T-helper 2 cell treated with Interferon-gamma antibody and Interleukin-4, amounts not matched to agents 5 μg/mL and 100 μg/mL, for 36 hours (primary cell): ENCODE measurements around the gene CASKIN1.

Source experiments
- DNase-seq: peaks from one replicate; pipeline ENCODE4 v3.0.0; 2021; ENCODE audit warnings: low spot score
- H3K27ac Mint-ChIP-seq: one replicate; pipeline ENCODE4 v1.8.0; 2021; ENCODE audit warnings: mild to moderate bottlenecking, mixed read lengths
- H3K27me3 Mint-ChIP-seq: one replicate; pipeline ENCODE4 v1.8.0; 2021; ENCODE audit warnings: low read depth, mixed read lengths
- H3K36me3 Mint-ChIP-seq: one replicate; pipeline ENCODE4 v1.8.0; 2021; ENCODE audit warnings: low read depth, mixed read lengths
- H3K4me1 Mint-ChIP-seq: one replicate; pipeline ENCODE4 v1.8.0; 2021; ENCODE audit warnings: low read depth, mixed read lengths
- H3K4me3 Mint-ChIP-seq: one replicate; pipeline ENCODE4 v1.8.0; 2022; ENCODE audit warnings: mild to moderate bottlenecking, moderate library complexity, mixed read lengths
- H3K9me3 Mint-ChIP-seq: one replicate; pipeline ENCODE4 v1.8.0; 2021; ENCODE audit warnings: mixed read lengths

Gene CASKIN1

GRCh38 chr16:2236337-2237101, 40.1 kb upstream of the CASKIN1 start, which contains the start of gene DNASE1L2:
Gene DNASE1L2, plus strand, starts transcription at chr16:2236444. Its CDS starts 373 bp downstream, at chr16:2236817.
- no peaks in the 10 kb centered on the region for H3K4me1 Mint-ChIP-seq
- H3K36me3 Mint-ChIP-seq, result peaks cover 12% of the 10 kb centered on the region
- H3K27ac Mint-ChIP-seq, result no peak within 1 kb of the TSS
- H3K27me3 Mint-ChIP-seq, result peaks cover 3% of the 10 kb centered on the region
- H3K9me3 Mint-ChIP-seq, result no peaks in the 10 kb centered on the region
- DNase-seq, result no peak
- no peak within 1 kb of the TSS for H3K4me3 Mint-ChIP-seq

- Mint-ChIP-seq H3K9me3 (no peaks in the 10 kb centered on the region), H3K36me3 (peaks cover 12% of the 10 kb centered on the region), H3K27ac (no peak overlapping the region), H3K4me3 (no peak overlapping the region), H3K4me1 (no peaks in the 10 kb centered on the region), H3K27me3 (peaks cover 3% of the 10 kb centered on the region)
- no peak for DNase-seq
These were observed 39.4 kb upstream of the CASKIN1 start for GRCh38 chr16:2235695-2236336.

- H3K9me3 Mint-ChIP-seq, result no peaks in the 10 kb centered on the region
- H3K4me1 Mint-ChIP-seq, result no peaks in the 10 kb centered on the region
- DNase-seq, result no peak
- peaks cover 12% of the 10 kb centered on the region for H3K36me3 Mint-ChIP-seq
- no peak overlapping the region for H3K4me3 Mint-ChIP-seq
- H3K27ac Mint-ChIP-seq, result no peak overlapping the region
- peaks cover 3% of the 10 kb centered on the region for H3K27me3 Mint-ChIP-seq
These were observed 38.8 kb upstream of the CASKIN1 start for GRCh38 chr16:2235234-2235651.

- H3K27me3 Mint-ChIP-seq, result peaks cover 3% of the 10 kb centered on the region
These were observed 38.4 kb upstream of the CASKIN1 start for GRCh38 chr16:2234813-2235170.

GRCh38 chr16:2233872-2234812, 37.7 kb upstream of the CASKIN1 start:
- no peak for DNase-seq
- Mint-ChIP-seq H3K27ac (no peak overlapping the region), H3K36me3 (peaks cover 14% of the 10 kb centered on the region), H3K9me3 (no peaks in the 10 kb centered on the region), H3K27me3 (peaks cover 3% of the 10 kb centered on the region), H3K4me1 (no peaks in the 10 kb centered on the region), H3K4me3 (no peak overlapping the region)

More at GRCh38 chr16:2234813-2235170, 38.4 kb upstream of the CASKIN1 start:
- no peak for DNase-seq
- Mint-ChIP-seq H3K27ac (no peak overlapping the region), H3K36me3 (peaks cover 14% of the 10 kb centered on the region), H3K4me1 (no peaks in the 10 kb centered on the region), H3K4me3 (no peak overlapping the region), H3K9me3 (no peaks in the 10 kb centered on the region)

- no peak overlapping the region for H3K27ac Mint-ChIP-seq
- no peaks in the 10 kb centered on the region for H3K9me3 Mint-ChIP-seq
- H3K4me3 Mint-ChIP-seq, result no peak overlapping the region
- DNase-seq, result no peak
- H3K27me3 Mint-ChIP-seq, result peaks cover 3% of the 10 kb centered on the region
- H3K4me1 Mint-ChIP-seq, result no peaks in the 10 kb centered on the region
- H3K36me3 Mint-ChIP-seq, result peaks cover 14% of the 10 kb centered on the region
These were observed 36.8 kb upstream of the CASKIN1 start for GRCh38 chr16:2233046-2233775.

- no peak overlapping the region for H3K4me3 Mint-ChIP-seq
- no peak overlapping the region for H3K27ac Mint-ChIP-seq
- no peaks in the 10 kb centered on the region for H3K9me3 Mint-ChIP-seq
- DNase-seq, result no peak
- H3K27me3 Mint-ChIP-seq, result peaks cover 3% of the 10 kb centered on the region
- H3K4me1 Mint-ChIP-seq, result no peaks in the 10 kb centered on the region
- H3K36me3 Mint-ChIP-seq, result peaks cover 14% of the 10 kb centered on the region
These were observed 35.9 kb upstream of the CASKIN1 start for GRCh38 chr16:2232094-2232990.

- Mint-ChIP-seq H3K36me3 (peaks cover 14% of the 10 kb centered on the region), H3K27me3 (peaks cover 3% of the 10 kb centered on the region), H3K27ac (no peak overlapping the region), H3K9me3 (no peaks in the 10 kb centered on the region), H3K4me3 (no peak overlapping the region), H3K4me1 (no peaks in the 10 kb centered on the region)
- no peak for DNase-seq
These were observed 34.9 kb upstream of the CASKIN1 start for GRCh38 chr16:2231016-2231931.

- Mint-ChIP-seq H3K4me1 (no peaks in the 10 kb centered on the region), H3K36me3 (peaks cover 13% of the 10 kb centered on the region), H3K27ac (no peak overlapping the region), H3K27me3 (peaks cover 2% of the 10 kb centered on the region), H3K9me3 (no peaks in the 10 kb centered on the region), H3K4me3 (no peak overlapping the region)
- DNase-seq, result no peak
These were observed 34.0 kb upstream of the CASKIN1 start for GRCh38 chr16:2230376-2230775.

- Mint-ChIP-seq H3K4me1 (no peaks in the 10 kb centered on the region), H3K27me3 (no peaks in the 10 kb centered on the region), H3K36me3 (peaks cover 10% of the 10 kb centered on the region), H3K9me3 (no peaks in the 10 kb centered on the region), H3K4me3 (no peak overlapping the region), H3K27ac (no peak overlapping the region)
- no peak for DNase-seq
These were observed 33.3 kb upstream of the CASKIN1 start for GRCh38 chr16:2229632-2230250.

GRCh38 chr16:2229091-2229490, 32.7 kb upstream of the CASKIN1 start:
- DNase-seq, result no peak
- H3K4me3 Mint-ChIP-seq, result no peak overlapping the region

More at GRCh38 chr16:2229091-2229490, 32.7 kb upstream of the CASKIN1 start:
- Mint-ChIP-seq H3K27me3 (no peaks in the 10 kb centered on the region), H3K9me3 (no peaks in the 10 kb centered on the region), H3K4me1 (no peaks in the 10 kb centered on the region), H3K36me3 (peaks cover 8% of the 10 kb centered on the region), H3K27ac (no peak overlapping the region)
